Ectodermal cell (in vitro differentiated cells): ENCODE data around the gene CARD11.

Experiments used
- H3K27ac ChIP-seq: 2 replicates; pipeline ENCODE4 v1.7.0; 2013; ENCODE audit warnings: mild to moderate bottlenecking, low read depth, low read length; ENCODE audit not compliant: insufficient read depth, poor library complexity, severe bottlenecking
- H3K27me3 ChIP-seq: 2 replicates; pipeline ENCODE4 v1.7.0; 2013; ENCODE audit warnings: mild to moderate bottlenecking, low read length; ENCODE audit not compliant: insufficient read depth, control insufficient read depth, poor library complexity, severe bottlenecking
- H3K36me3 ChIP-seq: one replicate; pipeline ENCODE4 v1.7.0; 2013; ENCODE audit warnings: low read length; ENCODE audit not compliant: control insufficient read depth, insufficient read depth
- H3K4me1 ChIP-seq: one replicate; pipeline ENCODE4 v1.7.0; 2013; ENCODE audit warnings: low read length; ENCODE audit not compliant: control insufficient read depth, insufficient read depth
- H3K4me3 ChIP-seq: 2 replicates; pipeline ENCODE4 v1.7.0; 2013; ENCODE audit warnings: low read depth, low read length, control low read depth; ENCODE audit not compliant: insufficient read depth
- H3K9me3 ChIP-seq: 2 replicates; pipeline ENCODE4 v1.7.0; 2013; ENCODE audit warnings: mild to moderate bottlenecking, low read length, moderate library complexity; ENCODE audit not compliant: control insufficient read depth
- WGBS, 2 experiments: methylation state at CpG; one replicate each; pipeline ENCODE4 v1.1.7; 2013; ENCODE audit warnings: missing lambda C conversion rate in 2 of 2; 5-methylcytosine and 5-hydroxymethylcytosine counted together

The CARD11 gene

GRCh38 chr7:2986561-2986960 is 57.1 kb downstream of the CARD11 start:
- Histone ChIP-seq H3K4me3 (no peak overlapping the region), H3K36me3 (no peaks in the 10 kb centered on the region), H3K4me1 (no peaks in the 10 kb centered on the region), H3K27me3 (no peaks in the 10 kb centered on the region), H3K9me3 (no peaks in the 10 kb centered on the region), H3K27ac (no peak overlapping the region)
- 91 to 93% methylated on average over 18 of the region's 18 CpGs for WGBS, 2 experiments

- no peak overlapping the region for H3K4me3 ChIP-seq
These were observed 57.8 kb downstream of the CARD11 start for GRCh38 chr7:2985866-2986265.

GRCh38 chr7:2984091-2984490 is 59.6 kb downstream of the CARD11 start:
- Histone ChIP-seq H3K36me3 (no peaks in the 10 kb centered on the region), H3K27me3 (no peaks in the 10 kb centered on the region), H3K27ac (no peak overlapping the region), H3K4me1 (peaks cover 8% of the 10 kb centered on the region), H3K4me3 (no peak overlapping the region), H3K9me3 (no peaks in the 10 kb centered on the region)
- WGBS, 2 experiments = 90% methylated on average over 5 of the region's 6 CpGs

More at GRCh38 chr7:2985866-2986265, 57.8 kb downstream of the CARD11 start:
- H3K9me3 ChIP-seq = no peaks in the 10 kb centered on the region
- no peaks in the 10 kb centered on the region for H3K4me1 ChIP-seq
- H3K27ac ChIP-seq = no peak overlapping the region
- WGBS, 2 experiments = 94 to 96% methylated on average over 14 of the region's 14 CpGs
- no peaks in the 10 kb centered on the region for H3K36me3 ChIP-seq
- H3K27me3 ChIP-seq = no peaks in the 10 kb centered on the region

GRCh38 chr7:2983586-2983985 is 60.1 kb downstream of the CARD11 start:
- Histone ChIP-seq H3K27me3 (no peaks in the 10 kb centered on the region), H3K4me1 (peaks cover 12% of the 10 kb centered on the region), H3K36me3 (no peaks in the 10 kb centered on the region), H3K9me3 (no peaks in the 10 kb centered on the region), H3K4me3 (no peak overlapping the region), H3K27ac (no peak overlapping the region)
- WGBS, 2 experiments = 72 to 78% methylated on average over 6 of the region's 6 CpGs

GRCh38 chr7:2982831-2983230 is 60.8 kb downstream of the CARD11 start:
- 94 to 95% methylated on average over 7 of the region's 7 CpGs for WGBS, 2 experiments

GRCh38 chr7:2982401-2982800 is 61.3 kb downstream of the CARD11 start:
- H3K36me3 ChIP-seq = no peaks in the 10 kb centered on the region
- WGBS, 2 experiments = 96 to 98% methylated on average over 11 of the region's 11 CpGs

More at GRCh38 chr7:2982831-2983230, 60.8 kb downstream of the CARD11 start:
- Histone ChIP-seq H3K27me3 (no peaks in the 10 kb centered on the region), H3K4me3 (no peak overlapping the region), H3K27ac (no peak overlapping the region), H3K4me1 (peaks cover 14% of the 10 kb centered on the region), H3K36me3 (no peaks in the 10 kb centered on the region), H3K9me3 (no peaks in the 10 kb centered on the region)

GRCh38 chr7:2981103-2981480 is 62.6 kb downstream of the CARD11 start:
- no peaks in the 10 kb centered on the region for H3K9me3 ChIP-seq
- WGBS, 2 experiments = 92 to 95% methylated on average over 8 of the region's 8 CpGs
- H3K27me3 ChIP-seq = no peaks in the 10 kb centered on the region
- peaks cover 14% of the 10 kb centered on the region for H3K4me1 ChIP-seq
- H3K4me3 ChIP-seq = no peak overlapping the region
- no peak overlapping the region for H3K27ac ChIP-seq
- H3K36me3 ChIP-seq = no peaks in the 10 kb centered on the region

More at GRCh38 chr7:2982401-2982800, 61.3 kb downstream of the CARD11 start:
- Histone ChIP-seq H3K9me3 (no peaks in the 10 kb centered on the region), H3K27me3 (no peaks in the 10 kb centered on the region), H3K4me1 (peaks cover 14% of the 10 kb centered on the region), H3K4me3 (no peak overlapping the region), H3K27ac (no peak overlapping the region)

GRCh38 chr7:2980401-2981102 is 63.1 kb downstream of the CARD11 start:
- no peak overlapping the region for H3K27ac ChIP-seq
- peaks cover 14% of the 10 kb centered on the region for H3K4me1 ChIP-seq
- H3K4me3 ChIP-seq = no peak overlapping the region
- H3K27me3 ChIP-seq = no peaks in the 10 kb centered on the region
- 90 to 91% methylated on average over 27 of the region's 27 CpGs for WGBS, 2 experiments
- H3K36me3 ChIP-seq = no peaks in the 10 kb centered on the region
- H3K9me3 ChIP-seq = no peaks in the 10 kb centered on the region

- Histone ChIP-seq H3K4me1 (peaks cover 14% of the 10 kb centered on the region), H3K27ac (no peak overlapping the region), H3K9me3 (no peaks in the 10 kb centered on the region), H3K27me3 (no peaks in the 10 kb centered on the region), H3K4me3 (no peak overlapping the region), H3K36me3 (no peaks in the 10 kb centered on the region)
- 90 to 92% methylated on average over 13 of the region's 13 CpGs for WGBS, 2 experiments
These were observed 63.7 kb downstream of the CARD11 start for GRCh38 chr7:2979951-2980350.

GRCh38 chr7:2979201-2979631 is 64.5 kb downstream of the CARD11 start:
- no peak overlapping the region for H3K4me3 ChIP-seq
- 82 to 83% methylated on average over 13 of the region's 13 CpGs for WGBS, 2 experiments
- no peak overlapping the region for H3K27ac ChIP-seq

More at GRCh38 chr7:2979201-2979631, 64.5 kb downstream of the CARD11 start:
- peaks cover 14% of the 10 kb centered on the region for H3K4me1 ChIP-seq
- no peaks in the 10 kb centered on the region for H3K9me3 ChIP-seq
- H3K27me3 ChIP-seq = no peaks in the 10 kb centered on the region
- no peaks in the 10 kb centered on the region for H3K36me3 ChIP-seq
